Measurements from ENCODE around the gene ABHD3. TPM values are rescaled to one million over a fixed set of nuclear protein-coding genes. Genes with fewer than 3 reads are reported as not detected.

Gene ABHD3
- total RNA-seq, 2 donors from 2014 or later, result 14.2 to 24.5 TPM

- no peak overlapping the region for H3K27ac Mint-ChIP-seq
- no peak for DNase-seq
- Histone ChIP-seq H3K9ac (ENCODE audit: extremely low read depth, low read length, poor library complexity, severe bottlenecking) (no peak overlapping the region), H3K36me3 (ENCODE audit: control insufficient read depth, insufficient read depth, low read length) (no peaks in the 10 kb centered on the region), H3K27ac (ENCODE audit: low read depth, low read length) (no peak overlapping the region), H3K9me3 (ENCODE audit: control insufficient read depth, low read length) (peaks cover 6% of the 10 kb centered on the region), H3K4me1 (ENCODE audit: control insufficient read depth, insufficient read depth, low read length) (no peaks in the 10 kb centered on the region), H3K4me3 (ENCODE audit: low read length) (no peak overlapping the region), H3K27me3 (ENCODE audit: control insufficient read depth, insufficient read depth, low read length, poor library complexity, severe bottlenecking) (no peaks in the 10 kb centered on the region)
- no peak overlapping the region for H3K4me3 Mint-ChIP-seq
- H3K36me3 Mint-ChIP-seq (ENCODE audit: low read depth), result peaks cover 6% of the 10 kb centered on the region
- H3K27me3 Mint-ChIP-seq (ENCODE audit: insufficient read depth), result peaks cover 8% of the 10 kb centered on the region
- H3K9me3 Mint-ChIP-seq, result peaks cover 33% of the 10 kb centered on the region
- no peaks in the 10 kb centered on the region for H3K4me1 Mint-ChIP-seq
- no peak for TF ChIP-seq CTCF (conservative IDR thresholded peaks at IDR 0.05)
- WGBS, 2 experiments (ENCODE audit: insufficient coverage in 1 of 2, insufficient read length in 1 of 2), result 92 to 100% methylated on average over 1 to 5 of the region's 5 CpGs
Measured at GRCh38 chr18:21733011-21733410, 28.4 kb upstream of the ABHD3 start.

- Histone ChIP-seq H3K4me3 (ENCODE audit: low read length) (no peak overlapping the region), H3K9me3 (ENCODE audit: control insufficient read depth, low read length) (peaks cover 6% of the 10 kb centered on the region), H3K36me3 (ENCODE audit: control insufficient read depth, insufficient read depth, low read length) (no peaks in the 10 kb centered on the region), H3K9ac (ENCODE audit: extremely low read depth, low read length, poor library complexity, severe bottlenecking) (no peak overlapping the region), H3K4me1 (ENCODE audit: control insufficient read depth, insufficient read depth, low read length) (no peaks in the 10 kb centered on the region), H3K27me3 (ENCODE audit: control insufficient read depth, insufficient read depth, low read length, poor library complexity, severe bottlenecking) (no peaks in the 10 kb centered on the region), H3K27ac (ENCODE audit: low read depth, low read length) (no peak overlapping the region)
- no peaks in the 10 kb centered on the region for H3K4me1 Mint-ChIP-seq
- peaks cover 9% of the 10 kb centered on the region for H3K27me3 Mint-ChIP-seq (ENCODE audit: insufficient read depth)
- no peak overlapping the region for H3K27ac Mint-ChIP-seq
- DNase-seq, result no peak
- no peak overlapping the region for H3K4me3 Mint-ChIP-seq
- peaks cover 5% of the 10 kb centered on the region for H3K9me3 Mint-ChIP-seq
- WGBS, 2 experiments (ENCODE audit: insufficient coverage in 1 of 2, insufficient read length in 1 of 2), result 91% methylated on average over 2 of the region's 2 CpGs
- TF ChIP-seq CTCF (conservative IDR thresholded peaks at IDR 0.05), result no peak
- H3K36me3 Mint-ChIP-seq (ENCODE audit: low read depth), result no peaks in the 10 kb centered on the region
Measured at GRCh38 chr18:21727702-21728101, 23.1 kb upstream of the ABHD3 start.

- no peaks in the 10 kb centered on the region for H3K4me1 ChIP-seq (ENCODE audit: control insufficient read depth, insufficient read depth, low read length)
- DNase-seq, result no peak
- no peaks in the 10 kb centered on the region for H3K36me3 ChIP-seq (ENCODE audit: control insufficient read depth, insufficient read depth, low read length)
- 89 to 92% methylated on average over 3 to 4 of the region's 4 CpGs for WGBS, 2 experiments (ENCODE audit: insufficient coverage in 1 of 2, insufficient read length in 1 of 2)
- Mint-ChIP-seq H3K27ac (no peak overlapping the region), H3K36me3 (ENCODE audit: low read depth) (no peaks in the 10 kb centered on the region), H3K9me3 (peaks cover 4% of the 10 kb centered on the region), H3K4me1 (no peaks in the 10 kb centered on the region), H3K27me3 (ENCODE audit: insufficient read depth) (peaks cover 6% of the 10 kb centered on the region), H3K4me3 (no peak overlapping the region)
- no peaks in the 10 kb centered on the region for H3K27me3 ChIP-seq (ENCODE audit: control insufficient read depth, insufficient read depth, low read length, poor library complexity, severe bottlenecking)
- no peak overlapping the region for H3K9ac ChIP-seq (ENCODE audit: extremely low read depth, low read length, poor library complexity, severe bottlenecking)
- peaks cover 6% of the 10 kb centered on the region for H3K9me3 ChIP-seq (ENCODE audit: control insufficient read depth, low read length)
- no peak overlapping the region for H3K4me3 ChIP-seq (ENCODE audit: low read length)
- H3K27ac ChIP-seq (ENCODE audit: low read depth, low read length), result no peak overlapping the region
- TF ChIP-seq CTCF (conservative IDR thresholded peaks at IDR 0.05), result no peak
Measured at GRCh38 chr18:21725201-21725600, 20.6 kb upstream of the ABHD3 start.

Measured in endodermal cell (in vitro differentiated cells).